GM23248 (cell line): ENCODE data around the gene LRBA. TPM values are rescaled to one million over a fixed set of nuclear protein-coding genes. Genes with fewer than 3 reads are reported as not detected.
A peak's percentile ranks its signal among the peaks of the same experiment; 100 is the strongest.

Experiments
- DNase-seq: peaks from one replicate; pipeline ENCODE4 v3.0.0-alpha.2; 2015
- H2AFZ ChIP-seq: fragments of 200-600 bp; sonication (generic); 2 replicates; pipeline ENCODE4 v1.6.1; 2016; ENCODE audit warnings: antibody characterized with exemption
- H3F3A ChIP-seq: fragments of 200-600 bp; sonication (generic); 2 replicates; pipeline ENCODE4 v1.6.1; 2016; ENCODE audit warnings: mild to moderate bottlenecking, antibody characterized with exemption, mixed run types; ENCODE audit not compliant: insufficient read depth
- H3K27ac ChIP-seq: fragments of 200-600 bp; sonication (generic); 2 replicates; pipeline ENCODE4 v1.5.1; 2016; ENCODE audit warnings: mild to moderate bottlenecking
- H3K27me3 ChIP-seq: fragments of 200-600 bp; sonication (generic); replicated peaks from 2 replicates; pipeline ENCODE4 v1.6.1; 2016; ENCODE audit warnings: mild to moderate bottlenecking; ENCODE audit not compliant: insufficient read depth
- H3K36me3 ChIP-seq: fragments of 200-600 bp; sonication (generic); 2 replicates; pipeline ENCODE4 v1.6.1; 2016; ENCODE audit warnings: low read depth, mild to moderate bottlenecking
- H3K4me1 ChIP-seq: fragments of 200-600 bp; sonication (generic); 2 replicates; pipeline ENCODE4 v1.6.1; 2016; ENCODE audit warnings: mild to moderate bottlenecking; ENCODE audit not compliant: insufficient read depth
- H3K4me2 ChIP-seq: fragments of 200-600 bp; sonication (generic); one replicate; pipeline ENCODE4 v1.6.1; 2016; ENCODE audit warnings: mild to moderate bottlenecking; ENCODE audit not compliant: unreplicated experiment
- H3K4me3 ChIP-seq: fragments of 200-600 bp; sonication (generic); 2 replicates; pipeline ENCODE4 v1.5.1; 2016; ENCODE audit warnings: mild to moderate bottlenecking
- H3K79me2 ChIP-seq: fragments of 200-600 bp; sonication (generic); 2 replicates; pipeline ENCODE4 v1.6.1; 2016; ENCODE audit warnings: mild to moderate bottlenecking; ENCODE audit not compliant: insufficient read depth
- H3K9ac ChIP-seq: fragments of 200-600 bp; sonication (generic); 2 replicates; pipeline ENCODE4 v1.6.1; 2016; ENCODE audit warnings: mild to moderate bottlenecking
- H3K9me2 ChIP-seq: fragments of 200-600 bp; sonication (generic); 2 replicates; pipeline ENCODE4 v1.6.1; 2016; ENCODE audit warnings: mixed run types, mild to moderate bottlenecking, moderate library complexity; ENCODE audit not compliant: insufficient read depth
- H3K9me3 ChIP-seq: fragments of 200-600 bp; sonication (generic); one replicate; pipeline ENCODE4 v1.6.1; 2017; ENCODE audit warnings: low read depth
- H4K20me1 ChIP-seq: fragments of 200-600 bp; sonication (generic); 2 replicates; pipeline ENCODE4 v1.6.0; 2016; ENCODE audit not compliant: insufficient read depth
- EZH2 ChIP-seq: fragments of 200-600 bp; sonication (generic); IDR thresholded peaks from 2 replicates; pipeline ENCODE4 v1.6.1; 2018; ENCODE audit warnings: antibody characterized with exemption, mild to moderate bottlenecking; ENCODE audit not compliant: insufficient read depth, poor library complexity, severe bottlenecking
- EZH2phosphoT487 ChIP-seq: fragments of 200-600 bp; sonication (generic); IDR thresholded peaks from 2 replicates; pipeline ENCODE4 v1.6.1; 2018; ENCODE audit warnings: antibody characterized with exemption, moderate library complexity, mild to moderate bottlenecking, low read depth; ENCODE audit not compliant: insufficient read depth
- WGBS, 2 experiments: methylation state at CpG; one replicate each; pipeline ENCODE4 v1.1.6; 2015 to 2017; ENCODE audit warnings: low lambda C conversion rate in 2 of 2, low coverage in 1 of 2; ENCODE audit errors: missing lambda C conversion rate in 2 of 2; 5-methylcytosine and 5-hydroxymethylcytosine counted together
- in situ Hi-C: fragments of 300-500 bp; cut with MboI; formaldehyde crosslinking; loops from 2 replicates; pipeline ENCODE4 v1.15.0; 2020
- polyA plus RNA-seq: library from polyadenylated mRNA; unstranded; fragments of >200 nt; fragmentation: Nextera tagmentation; extraction: Ambion mirVana; gene quantifications from 2 replicates; pipeline ENCODE4 v1.2.1, GENCODE V29; 2016
- total RNA-seq: library from RNA; depleted of rRNA; stranded (reverse); fragments of >200 nt; shearing (Covaris generic); gene quantifications from 2 replicates; pipeline ENCODE4 v1.2.3, GENCODE V29; 2014

LRBA gene
- total and polyA plus RNA-seq, 2 experiments from 2014 or later: 6.6 to 17.8 TPM

DNA sequence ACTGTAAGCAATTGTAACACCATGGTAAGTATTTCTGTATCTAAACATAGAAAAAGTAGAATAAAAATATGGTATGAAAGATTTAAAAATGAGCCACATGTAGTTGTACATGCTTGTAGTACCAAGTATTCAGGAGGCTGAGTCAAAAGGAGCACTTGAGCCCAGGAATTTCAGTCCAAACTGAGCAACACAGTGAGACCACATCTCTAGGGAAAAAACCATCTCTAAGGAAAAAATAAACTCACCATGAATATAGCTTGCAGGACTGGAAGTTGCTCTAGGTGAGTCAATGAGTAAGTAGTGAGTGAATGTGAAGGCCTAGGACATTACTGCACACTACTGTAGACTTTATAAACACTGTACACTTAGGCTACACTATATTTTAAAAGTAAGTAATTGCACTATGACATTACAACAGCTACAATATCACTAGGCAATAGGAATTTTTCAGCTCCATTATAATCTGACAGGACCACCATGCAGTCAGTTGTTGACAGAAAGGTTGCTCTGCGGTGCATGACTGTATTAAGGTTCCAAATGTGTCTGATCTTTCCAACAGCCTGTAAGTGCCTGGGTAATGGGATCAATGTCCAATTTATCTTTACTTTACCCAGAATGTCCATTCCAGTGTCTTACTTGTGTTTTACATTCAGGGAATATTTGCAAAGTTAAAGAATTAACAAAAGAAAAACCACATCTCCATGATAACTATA, 28.9 kb upstream of the LRBA start:
- TF ChIP-seq EZH2 (no peak), EZH2phosphoT487 (no peak)
- no peak overlapping the region for H3K27ac ChIP-seq
- WGBS, 2 experiments: 100% methylated on average over 1 of the region's 1 CpG
- no peaks in the 10 kb centered on the region for H3K36me3 ChIP-seq
- no peaks in the 10 kb centered on the region for H3K27me3 ChIP-seq
- no peaks in the 10 kb centered on the region for H3K4me1 ChIP-seq
- DNase-seq: peak; percentile 3
- H3K79me2 ChIP-seq: no peaks in the 10 kb centered on the region
- H4K20me1 ChIP-seq: no peaks in the 10 kb centered on the region
- H3K9ac ChIP-seq: no peak overlapping the region
- H3K4me2 ChIP-seq: no peak overlapping the region
- in situ Hi-C loops: no loop called here
- no peaks in the 10 kb centered on the region for H3K9me3 ChIP-seq
- no peaks in the 10 kb centered on the region for H3F3A ChIP-seq
- no peak overlapping the region for H2AFZ ChIP-seq
- no peak overlapping the region for H3K4me3 ChIP-seq
- no peaks in the 10 kb centered on the region for H3K9me2 ChIP-seq

DNA sequence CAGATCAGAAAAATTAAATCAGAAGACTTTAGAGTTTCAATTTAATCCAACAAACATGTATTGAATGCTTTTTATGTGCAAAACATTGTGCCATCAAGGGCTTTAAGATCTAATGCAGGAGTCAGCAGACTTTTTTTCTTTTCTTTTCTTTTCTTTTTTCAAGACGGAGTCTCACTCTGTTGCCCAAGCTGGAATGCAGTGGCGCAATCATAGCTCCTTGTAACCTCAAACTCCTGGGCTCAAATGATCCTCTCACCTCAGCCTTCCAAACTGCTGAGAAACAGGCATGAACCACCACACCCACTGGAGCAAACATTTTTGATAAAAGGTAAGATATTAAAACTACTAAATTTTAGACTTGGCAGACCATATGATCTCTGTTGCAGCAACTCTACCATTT, 24.6 kb upstream of the LRBA start:
- no peaks in the 10 kb centered on the region for H3K9me3 ChIP-seq
- TF ChIP-seq EZH2 (no peak), EZH2phosphoT487 (no peak)
- no peak overlapping the region for H3K4me3 ChIP-seq
- no peaks in the 10 kb centered on the region for H3K27me3 ChIP-seq
- no peaks in the 10 kb centered on the region for H3K79me2 ChIP-seq
- no peaks in the 10 kb centered on the region for H3K36me3 ChIP-seq
- no peaks in the 10 kb centered on the region for H3K4me1 ChIP-seq
- H3K9ac ChIP-seq: no peak overlapping the region
- no peak overlapping the region for H3K27ac ChIP-seq
- H3F3A ChIP-seq: no peaks in the 10 kb centered on the region
- no peaks in the 10 kb centered on the region for H3K9me2 ChIP-seq
- no peak overlapping the region for H2AFZ ChIP-seq
- no peak for DNase-seq
- H3K4me2 ChIP-seq: no peak overlapping the region
- 82 to 91% methylated on average over 2 of the region's 2 CpGs for WGBS, 2 experiments
- no peaks in the 10 kb centered on the region for H4K20me1 ChIP-seq
- in situ Hi-C loops: no loop called here

DNA sequence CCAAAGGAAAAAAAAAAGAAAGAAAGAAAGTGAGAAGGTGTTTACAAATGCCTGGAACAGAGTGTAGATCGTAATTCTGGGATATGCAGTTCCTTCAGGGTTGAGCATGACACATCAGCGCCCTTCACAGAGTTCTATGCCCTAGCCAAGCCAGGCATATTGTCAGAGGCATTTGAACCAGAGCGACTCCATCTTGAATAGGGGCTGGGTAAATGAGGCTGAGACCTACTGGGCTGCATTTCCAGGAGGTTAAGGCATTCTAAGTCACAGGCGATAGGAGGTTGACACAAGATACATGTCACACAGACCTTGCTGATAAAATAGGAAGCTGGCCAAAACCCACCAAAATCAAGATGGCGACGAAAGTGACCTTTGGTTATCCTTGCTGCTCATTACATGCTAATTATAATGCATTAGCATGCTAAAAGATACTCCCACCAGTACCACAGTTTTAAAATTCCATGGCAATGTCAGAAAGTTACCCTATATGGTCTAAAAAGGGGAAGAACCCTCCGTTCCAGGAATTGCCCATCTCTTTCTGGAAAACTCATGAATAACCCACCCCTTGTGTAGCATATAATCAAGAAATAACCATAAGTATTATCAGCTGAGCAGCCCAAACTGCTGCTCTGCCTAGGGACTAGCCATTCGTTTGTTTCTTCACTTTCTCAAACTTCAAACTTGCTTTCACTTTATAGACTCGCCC, 23.5 kb upstream of the LRBA start:
- H3K27me3 ChIP-seq: no peaks in the 10 kb centered on the region
- H3K9me2 ChIP-seq: no peaks in the 10 kb centered on the region
- H3K4me1 ChIP-seq: no peaks in the 10 kb centered on the region
- H3K4me3 ChIP-seq: no peak overlapping the region
- TF ChIP-seq EZH2: no peak
- no peak for TF ChIP-seq EZH2phosphoT487
- H3K9ac ChIP-seq: no peak overlapping the region
- no peaks in the 10 kb centered on the region for H3K36me3 ChIP-seq
- H3F3A ChIP-seq: no peaks in the 10 kb centered on the region
- 78 to 81% methylated on average over 9 of the region's 9 CpGs for WGBS, 2 experiments
- in situ Hi-C loops: no loop called here
- no peak overlapping the region for H3K27ac ChIP-seq
- no peaks in the 10 kb centered on the region for H3K79me2 ChIP-seq
- no peaks in the 10 kb centered on the region for H3K9me3 ChIP-seq
- H4K20me1 ChIP-seq: no peaks in the 10 kb centered on the region
- no peak overlapping the region for H3K4me2 ChIP-seq
- no peak for DNase-seq
- H2AFZ ChIP-seq: no peak overlapping the region

DNA sequence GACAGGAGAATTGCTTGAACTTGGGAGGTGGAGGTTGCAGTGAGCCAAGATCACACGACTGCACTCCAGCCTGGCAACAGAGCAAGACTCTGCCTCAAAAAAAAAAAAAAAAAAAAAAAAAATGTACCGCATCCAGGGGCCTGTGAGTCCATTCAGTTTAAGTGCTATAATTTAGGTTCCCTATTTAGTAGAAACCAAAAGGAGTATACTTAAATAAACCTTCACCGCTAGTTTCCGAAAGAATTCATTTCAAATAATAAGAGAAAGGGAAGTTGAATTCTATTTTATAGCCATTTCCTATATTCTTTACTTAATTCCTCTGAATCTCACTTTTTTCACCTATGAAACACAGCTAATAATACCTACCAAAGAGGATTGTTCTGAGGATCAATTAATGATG, 20.8 kb upstream of the LRBA start:
- DNase-seq: no peak
- 79 to 82% methylated on average over 4 of the region's 4 CpGs for WGBS, 2 experiments
- Histone ChIP-seq H3K4me3 (no peak overlapping the region), H3K4me1 (peaks cover 7% of the 10 kb centered on the region; the same call in 1 of the 2 replicates), H3K27me3 (no peaks in the 10 kb centered on the region), H3K9me3 (no peaks in the 10 kb centered on the region), H3K27ac (no peak overlapping the region), H3K36me3 (no peaks in the 10 kb centered on the region), H3K79me2 (no peaks in the 10 kb centered on the region), H2AFZ (no peak overlapping the region), H3K9ac (no peak overlapping the region), H4K20me1 (no peaks in the 10 kb centered on the region), H3F3A (no peaks in the 10 kb centered on the region), H3K9me2 (no peaks in the 10 kb centered on the region), H3K4me2 (no peak overlapping the region)
- no peak for TF ChIP-seq EZH2phosphoT487
- no peak for TF ChIP-seq EZH2
- in situ Hi-C loops: no loop called here
